Fibroblast of skin of left quadriceps (primary cell): Measurements from ENCODE around the gene TAPT1.
"Not testable (repeated sequence)": the region's sequence is repeated elsewhere in the genome, so short reads cannot be mapped to it uniquely, and the experiment has no call there.

Experiments
- DNase-seq, 2 experiments: peaks; one replicate each; pipeline ENCODE4 v3.0.0-alpha.2; 2013; ENCODE audit warnings: low read depth in 2 of 2

The TAPT1 gene

DNA sequence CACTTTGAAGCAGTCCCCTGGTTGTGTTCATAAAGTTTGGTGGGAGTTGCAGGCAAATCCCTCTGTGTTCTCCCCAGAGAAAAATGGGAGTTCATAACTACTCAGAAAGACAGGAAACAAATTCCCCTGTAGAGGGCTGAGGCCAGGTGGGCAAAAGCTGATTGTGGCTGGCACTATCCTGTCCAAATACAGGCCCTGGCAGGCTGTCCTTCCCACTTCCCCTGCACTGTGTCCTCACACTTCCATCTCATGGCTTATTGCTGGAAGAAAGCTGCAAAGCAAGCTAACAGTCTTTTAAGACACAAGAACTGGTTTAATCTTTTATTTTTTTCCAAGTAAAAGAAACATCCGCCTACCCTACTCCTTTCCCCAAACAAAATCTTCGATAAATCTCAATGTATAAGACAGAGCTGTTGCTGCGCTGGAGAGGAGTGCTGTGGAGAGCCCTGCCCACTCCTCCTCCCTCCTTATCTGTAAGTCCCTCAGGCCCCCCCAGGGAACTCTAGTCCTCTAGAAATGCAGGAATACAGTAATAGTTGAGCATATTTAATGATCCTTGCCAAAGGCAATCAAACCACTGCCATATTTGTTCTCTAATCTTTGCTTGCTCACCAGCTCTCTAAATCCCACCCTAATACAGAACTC lies 14.0 kb downstream of the TAPT1 start:
- DNase-seq: no peak

DNA sequence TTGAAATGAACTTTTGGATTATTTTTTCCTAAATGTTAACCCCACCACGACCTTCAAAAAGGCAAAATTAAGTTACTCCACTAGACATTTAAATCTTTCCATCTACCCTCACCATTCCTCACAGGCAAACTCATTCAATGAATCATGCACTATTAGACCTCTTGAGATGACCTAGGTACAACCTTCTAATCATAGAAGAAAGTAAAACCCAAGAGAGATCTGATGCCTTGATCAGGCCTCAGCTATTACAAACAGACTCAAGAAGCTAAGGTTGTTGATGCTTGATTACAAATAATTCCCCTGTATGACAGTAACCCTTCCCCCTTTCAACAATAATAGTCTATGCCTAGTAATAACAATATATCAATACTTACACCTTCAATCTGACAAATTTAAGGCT lies 18.9 kb downstream of the TAPT1 start:
- DNase-seq: no peak

DNA sequence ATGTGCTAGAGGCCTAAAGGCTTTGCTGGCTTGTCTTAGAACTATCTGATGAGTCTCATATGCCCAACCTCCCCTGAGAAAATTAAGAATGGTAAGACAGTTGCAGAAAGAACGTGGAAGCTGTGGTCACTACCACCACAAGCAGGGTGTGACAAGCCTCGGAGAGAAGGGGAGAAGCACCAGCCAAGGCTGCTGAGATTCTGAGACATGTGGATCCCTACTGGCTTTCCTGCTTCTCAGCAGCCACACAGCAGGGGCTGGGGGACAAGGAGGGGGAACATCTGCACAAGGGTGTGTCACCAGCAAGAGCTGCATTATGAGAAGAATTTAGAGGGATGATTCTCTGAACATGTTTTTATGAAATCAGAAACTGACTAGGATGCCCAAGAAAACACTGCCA lies 19.4 kb downstream of the TAPT1 start:
- DNase-seq: no peak

DNA sequence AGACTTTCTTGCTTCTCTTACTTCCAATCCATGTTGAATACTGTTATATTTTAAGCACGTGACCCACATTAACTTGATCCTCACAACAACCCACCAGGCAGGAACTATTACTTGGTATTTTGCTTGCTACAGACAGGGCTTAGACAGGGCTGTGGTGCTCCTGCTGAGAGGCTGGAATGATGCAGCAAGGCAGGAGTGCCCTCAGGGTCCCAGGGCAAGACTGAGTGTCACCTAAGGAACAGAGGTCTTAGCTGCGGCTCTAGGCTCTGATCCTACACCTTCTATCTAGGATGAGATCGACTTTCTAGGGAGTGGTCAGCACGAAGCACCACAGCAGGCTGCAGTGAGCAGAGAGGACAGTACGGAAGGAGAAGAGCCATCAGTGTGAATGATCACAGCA lies 20.0 kb downstream of the TAPT1 start:
- no peak for DNase-seq

DNA sequence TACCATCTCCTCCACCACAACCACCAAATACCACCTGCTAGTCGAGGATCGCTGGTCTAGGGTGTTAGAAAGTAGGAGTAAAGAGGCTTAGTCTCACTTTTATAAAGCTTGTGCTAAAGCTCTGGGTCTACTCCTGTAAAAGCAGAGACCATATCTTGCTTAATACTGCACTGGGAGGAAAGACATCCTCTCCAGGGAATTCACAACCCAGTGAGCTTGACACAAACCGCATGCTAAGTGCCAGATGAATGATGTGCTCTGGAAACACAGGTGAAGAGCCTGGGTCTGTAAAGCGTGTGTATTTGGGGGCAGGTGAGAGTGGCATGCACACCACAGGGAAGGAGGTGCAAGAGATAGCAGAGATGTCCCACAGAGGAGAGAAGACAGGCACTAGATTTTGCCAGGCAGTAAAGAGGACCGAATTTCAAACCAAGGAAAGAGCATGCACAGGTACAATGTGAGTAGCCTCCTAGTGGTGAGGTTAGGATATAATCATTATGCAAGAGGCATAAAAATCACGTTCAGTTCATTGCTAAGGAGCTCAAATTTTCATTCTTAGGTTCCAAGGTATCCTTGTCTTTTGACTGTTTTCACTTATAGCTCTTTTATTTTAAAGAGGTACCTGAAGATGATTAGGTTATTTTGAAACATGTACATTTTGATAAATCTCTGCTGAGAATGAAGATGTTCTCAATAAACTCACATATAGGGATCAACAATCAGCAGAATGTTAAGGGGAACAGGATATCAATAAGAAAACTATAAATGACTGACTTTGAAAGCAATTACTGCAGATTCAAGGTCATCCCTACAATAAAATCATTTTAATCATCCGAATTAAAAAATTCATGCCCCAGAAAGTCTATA lies 20.7 kb downstream of the TAPT1 start:
- no peak for DNase-seq

DNA sequence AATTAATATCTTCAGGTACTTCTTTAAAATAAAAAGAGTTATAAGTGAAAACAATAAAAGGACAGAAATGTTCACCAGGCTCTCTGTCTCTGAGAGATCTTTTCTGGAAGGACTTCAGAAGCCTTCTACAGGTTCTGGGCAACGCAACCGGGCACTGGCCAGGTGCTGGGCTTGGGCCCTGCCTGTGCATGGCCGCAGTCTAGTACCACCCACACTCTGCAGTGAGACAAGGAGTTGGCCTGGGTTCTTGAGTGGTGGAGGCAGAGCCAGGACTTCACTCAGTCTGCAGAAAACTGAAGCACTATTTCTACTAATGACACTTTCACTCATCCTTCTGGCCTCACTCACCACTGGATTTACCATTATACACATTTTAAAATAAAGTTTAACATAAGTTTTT lies 21.8 kb downstream of the TAPT1 start:
- no peak for DNase-seq

DNA sequence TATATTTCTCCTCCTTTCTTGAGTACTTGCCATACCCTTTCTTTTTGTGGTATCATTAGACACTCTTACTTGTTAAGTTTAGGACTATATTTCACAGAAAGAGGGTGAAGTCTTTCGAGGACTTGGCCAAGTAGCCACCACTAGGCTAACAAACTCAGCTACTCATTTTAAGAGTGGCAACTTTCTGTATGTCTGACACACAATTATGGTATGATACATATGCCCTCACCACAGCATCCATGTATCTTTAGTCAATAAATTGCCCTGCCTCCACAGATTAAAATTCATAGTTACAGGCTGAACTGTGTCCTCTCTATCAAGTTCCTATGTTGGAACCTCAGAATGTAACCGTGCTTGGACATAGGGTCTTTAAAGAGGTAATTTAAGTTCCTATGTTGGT lies 23.2 kb downstream of the TAPT1 start:
- no peak for DNase-seq

DNA sequence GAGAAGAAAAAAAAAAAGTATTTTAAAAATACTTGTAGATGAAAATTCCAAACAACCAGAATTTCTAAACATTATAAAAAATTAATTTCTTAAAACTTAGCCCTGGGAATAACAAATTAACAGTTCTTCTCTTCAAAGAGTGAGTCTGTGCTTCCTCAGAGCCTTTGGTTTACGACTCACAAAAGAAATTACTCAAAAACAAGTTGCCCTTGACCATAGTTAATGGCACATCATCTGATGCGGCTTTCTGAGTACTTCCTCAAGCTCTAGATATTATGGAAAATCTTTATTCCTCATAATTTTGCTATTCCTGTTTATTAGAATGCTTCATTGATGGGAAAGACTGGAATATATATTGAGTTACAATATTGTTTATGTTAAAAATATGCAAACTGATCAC lies 23.7 kb downstream of the TAPT1 start:
- DNase-seq: no peak

DNA sequence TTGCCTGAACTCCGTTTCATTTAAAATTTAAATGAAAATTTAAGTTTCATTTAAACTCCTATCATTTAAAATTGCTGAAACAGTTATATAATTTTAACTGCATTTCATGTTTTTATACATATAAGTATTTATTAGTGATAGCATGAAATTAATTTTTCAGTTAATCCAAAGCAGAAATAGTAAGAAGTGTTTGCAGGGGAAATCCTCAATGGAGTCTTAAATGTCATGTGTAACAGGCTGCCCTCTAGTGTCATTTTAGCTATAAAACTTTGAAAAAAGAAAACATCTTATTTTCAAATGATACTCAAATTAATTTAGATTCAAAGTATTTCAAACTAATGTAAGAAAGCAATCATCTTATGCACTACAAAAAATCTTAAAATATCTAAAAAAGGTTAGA lies 27.2 kb downstream of the TAPT1 start:
- DNase-seq: no peak

DNA sequence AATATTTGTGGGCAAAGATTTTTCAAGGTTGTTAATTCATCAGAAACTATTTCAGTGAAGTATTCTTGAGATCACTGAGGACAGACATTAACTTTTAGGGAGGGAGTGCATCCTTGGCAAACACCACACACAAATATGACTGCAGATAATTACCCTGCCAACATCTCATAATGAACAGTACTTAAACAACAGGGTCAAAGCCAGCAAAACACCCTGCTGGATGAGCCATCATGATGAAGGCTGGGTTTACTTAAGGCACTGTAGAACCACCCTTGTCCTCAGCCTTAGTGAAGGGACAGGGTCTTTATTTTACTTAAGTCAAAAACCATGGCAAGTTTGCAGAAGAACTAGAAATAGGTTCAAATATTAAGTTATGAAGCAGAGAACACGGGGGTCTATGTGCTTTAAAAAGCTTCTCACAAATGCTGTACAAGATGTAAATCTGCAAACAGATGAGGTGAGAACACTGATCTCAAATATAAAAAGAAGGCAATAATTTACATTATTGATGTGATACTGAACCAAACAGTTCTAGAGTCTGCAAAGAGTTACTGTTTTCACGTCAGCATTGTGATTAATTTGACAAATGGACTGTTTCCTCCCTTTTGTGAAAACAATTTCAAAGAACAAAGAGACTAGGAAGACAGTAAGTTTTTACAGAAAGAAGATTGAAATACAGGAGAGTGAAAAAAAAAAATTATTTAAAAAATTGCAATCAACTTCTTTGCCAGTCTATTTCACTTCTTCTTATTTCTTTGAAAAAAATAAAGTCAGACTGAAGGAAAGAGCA lies 28.2 kb downstream of the TAPT1 start:
- DNase-seq: no peak

DNA sequence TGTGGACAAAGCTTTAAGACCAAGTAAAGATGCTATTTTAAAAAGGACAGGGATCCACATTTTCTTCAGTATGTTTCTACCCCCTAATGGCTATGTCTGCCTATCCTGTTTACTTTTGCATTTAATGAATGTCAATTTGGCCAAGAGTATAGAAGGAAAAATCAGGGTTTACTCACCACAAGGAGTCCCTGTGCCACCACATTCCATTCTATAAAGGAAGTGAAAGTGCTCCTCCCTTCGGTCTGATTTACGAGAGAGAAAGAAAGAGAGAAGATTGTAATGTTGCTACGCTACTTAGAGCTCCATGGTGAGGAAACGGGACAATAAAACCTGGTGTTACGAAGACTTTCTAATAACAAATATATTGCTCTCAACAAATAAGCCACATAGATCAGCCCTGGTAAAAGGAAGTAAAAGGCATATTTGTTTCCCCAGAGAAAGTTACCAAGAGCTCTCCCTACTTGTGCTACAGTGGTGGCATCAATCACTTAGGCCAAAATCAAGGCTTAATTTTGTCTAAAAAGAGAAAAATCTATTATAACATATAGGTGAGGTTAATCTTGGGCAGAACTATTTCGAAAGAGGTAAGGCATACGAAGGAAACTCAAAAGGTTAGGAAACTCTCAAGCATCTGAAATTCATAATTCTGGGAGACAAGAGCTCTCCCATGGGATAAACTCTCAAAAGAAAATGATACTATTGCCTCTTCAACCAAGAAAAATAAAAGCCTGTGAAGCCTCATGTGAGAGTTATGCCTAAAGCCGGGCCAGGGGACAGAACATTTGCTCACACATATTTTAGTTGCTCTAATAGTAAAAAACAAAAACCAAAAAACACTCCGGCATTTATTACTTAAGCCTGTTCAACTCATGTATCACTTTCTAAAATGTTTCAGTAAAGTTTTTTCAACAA lies 29.5 kb downstream of the TAPT1 start:
- peak; percentile 34 to 47 for DNase-seq

DNA sequence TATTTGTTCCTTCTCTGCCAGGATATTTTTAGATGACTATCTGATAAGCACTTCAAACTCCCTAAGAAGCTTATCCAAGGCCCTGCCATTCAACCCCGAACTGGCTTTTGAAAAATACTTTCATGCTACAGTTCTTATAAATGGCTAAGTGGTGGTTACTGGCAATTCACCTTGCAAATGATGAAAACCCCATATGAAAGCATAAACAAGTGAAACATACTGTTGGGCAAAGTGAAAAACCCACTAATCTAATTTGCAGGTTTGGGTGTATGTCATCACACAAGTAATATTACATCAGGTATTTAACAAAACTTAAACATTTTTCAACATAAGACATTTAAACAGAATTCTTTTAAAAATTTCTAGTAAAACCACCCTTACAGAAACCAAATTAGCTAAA lies 31.1 kb downstream of the TAPT1 start:
- DNase-seq: no peak

DNA sequence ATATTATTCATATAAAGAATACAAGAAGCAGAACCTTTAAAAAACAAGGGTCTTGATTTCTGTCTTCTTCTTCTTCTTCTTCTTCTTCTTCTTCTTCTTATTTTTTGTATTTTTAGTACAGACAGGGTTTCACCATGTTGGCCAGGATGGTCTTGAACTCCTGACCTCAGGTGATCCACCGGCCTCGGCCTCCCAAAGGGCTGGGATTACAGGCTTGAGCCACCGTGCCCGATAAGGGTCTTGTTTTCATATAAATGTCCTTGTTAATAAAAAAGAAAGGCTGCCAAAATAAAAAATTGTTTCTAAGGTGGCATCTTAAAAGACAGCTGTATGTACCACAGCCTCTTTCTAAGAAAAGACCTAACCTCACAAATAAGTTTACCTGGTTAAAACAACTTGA lies 31.5 kb downstream of the TAPT1 start:
- not testable (repeated sequence) for DNase-seq

DNA sequence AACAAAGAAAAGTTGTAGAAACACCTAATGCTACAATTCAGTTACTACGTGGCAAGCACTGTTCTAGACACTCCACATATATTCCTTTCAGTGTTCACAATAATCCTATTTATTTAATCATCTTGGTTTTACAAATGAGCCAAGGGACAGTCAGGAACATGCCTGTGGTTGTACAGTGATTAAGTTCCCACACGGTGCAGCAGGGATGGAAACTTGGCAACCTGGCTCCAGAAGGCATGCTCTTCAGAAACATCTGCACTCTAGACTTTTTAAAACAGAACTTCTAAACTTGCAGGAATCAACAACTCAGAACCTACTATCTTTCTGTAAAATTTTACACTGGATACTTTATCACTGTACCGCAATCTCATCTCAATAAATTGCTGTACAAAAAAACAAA lies 32.1 kb downstream of the TAPT1 start:
- DNase-seq: no peak

DNA sequence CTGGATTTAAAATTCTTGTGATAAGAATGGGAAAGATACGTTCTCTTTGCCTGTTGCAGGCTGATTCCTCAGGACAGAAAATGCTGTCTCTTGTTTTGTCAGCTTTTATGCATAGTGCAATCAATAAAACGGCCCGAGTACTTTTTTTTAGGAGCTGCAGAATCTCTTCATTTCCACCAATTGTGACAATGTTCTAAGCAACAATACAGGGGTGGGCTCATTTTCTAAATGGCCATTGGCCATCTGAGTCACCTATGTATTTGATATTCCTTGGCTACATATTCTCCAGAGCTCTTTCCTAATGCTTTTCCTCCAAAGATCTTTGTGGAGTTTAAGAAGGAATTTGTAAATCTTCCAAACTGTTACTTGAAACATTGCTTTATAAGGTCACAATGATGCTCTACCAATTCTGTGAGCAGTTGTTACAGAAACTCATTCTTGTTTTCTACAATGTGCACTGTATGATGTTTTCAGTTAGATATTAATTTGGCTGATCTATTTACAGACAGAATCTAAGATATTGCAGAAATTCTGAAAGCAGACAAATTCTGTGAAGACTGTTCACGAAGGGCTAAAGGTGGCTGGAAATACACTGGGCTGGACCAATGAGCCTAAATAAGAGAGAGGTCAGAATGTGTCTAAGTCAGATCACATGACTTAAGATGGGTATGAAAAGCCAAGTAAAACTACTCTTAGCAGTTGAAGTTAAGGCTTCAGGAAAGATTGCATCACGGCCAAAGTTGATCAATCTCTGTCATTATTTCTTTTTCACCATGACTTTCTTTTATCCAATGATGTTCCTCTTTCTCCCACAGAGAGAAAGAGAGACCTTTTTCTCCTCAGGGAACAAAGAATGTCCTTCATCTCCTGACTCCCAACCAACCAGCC lies 33.4 kb downstream of the TAPT1 start:
- DNase-seq: no peak

DNA sequence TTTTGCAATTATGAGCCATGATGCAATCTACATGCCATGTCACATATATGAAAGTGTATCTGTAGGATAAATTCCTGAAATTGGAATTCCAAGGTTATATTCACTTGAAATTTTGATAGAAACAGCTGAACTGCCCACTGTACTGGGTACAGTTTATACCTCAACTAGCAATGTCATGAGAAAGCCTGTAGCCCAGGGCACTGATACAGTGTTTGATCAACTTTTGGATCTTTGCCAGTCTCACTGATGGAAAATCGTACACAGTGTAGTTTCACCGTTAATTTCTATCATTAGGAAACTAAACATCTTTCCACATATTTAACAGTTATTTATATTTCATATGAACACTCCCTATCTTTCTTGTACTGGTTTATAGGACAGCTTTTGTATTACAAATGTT lies 34.2 kb downstream of the TAPT1 start:
- DNase-seq: no peak

DNA sequence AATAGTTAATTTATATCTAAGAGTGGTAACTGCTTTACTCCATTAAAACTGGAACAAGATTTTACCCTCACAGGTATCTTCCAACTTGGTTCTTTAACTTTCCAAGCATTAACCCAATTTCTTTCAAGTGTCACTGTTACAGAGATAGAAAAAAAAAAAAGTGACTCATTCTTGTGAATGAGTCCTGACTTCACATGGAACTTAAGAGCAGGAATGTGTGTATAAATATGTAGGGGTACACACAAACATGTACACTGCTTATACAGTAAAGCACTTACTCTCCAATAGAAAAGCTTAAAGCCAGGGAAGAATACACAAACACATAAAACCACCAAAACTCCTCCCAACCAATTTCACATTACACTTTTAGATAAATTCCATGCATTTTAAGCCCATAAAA lies 38.8 kb downstream of the TAPT1 start:
- DNase-seq: no peak

DNA sequence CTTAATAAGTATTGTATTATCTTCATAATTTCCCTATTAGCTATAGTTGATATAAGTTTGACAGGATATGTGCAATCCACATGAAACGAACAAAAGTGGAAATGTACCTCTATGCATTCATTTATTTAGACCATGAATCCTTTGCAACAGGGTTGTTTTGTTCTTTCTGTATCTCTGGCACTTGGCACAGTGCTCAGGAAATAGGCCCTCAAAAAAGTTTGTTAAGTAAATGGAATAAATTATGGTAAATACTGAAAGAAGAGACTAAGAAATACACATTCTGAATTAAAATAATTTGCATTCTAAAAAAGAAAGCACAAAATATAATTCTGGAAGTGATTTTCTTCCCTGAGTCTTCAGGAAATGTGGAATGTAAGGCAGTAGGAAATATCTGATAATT lies 39.3 kb downstream of the TAPT1 start:
- DNase-seq: no peak

DNA sequence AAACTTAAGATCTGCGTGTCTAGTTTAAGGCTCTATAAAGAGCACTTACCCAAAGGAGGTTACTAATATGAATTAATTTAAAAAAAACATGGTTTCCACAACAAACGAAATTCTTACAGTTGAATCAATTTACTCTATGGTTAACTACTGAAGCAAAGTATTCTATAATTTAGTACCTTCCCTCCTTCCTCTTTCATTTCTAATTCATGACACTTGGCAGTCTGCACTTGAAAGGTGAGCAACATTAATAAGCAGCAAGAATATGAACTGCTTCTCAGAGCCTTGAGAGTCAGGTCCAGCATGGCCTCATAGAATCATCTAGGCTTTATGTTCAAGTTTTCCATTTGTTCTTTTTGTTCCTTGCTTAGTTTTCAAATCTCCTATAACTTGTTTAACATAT lies 42.7 kb downstream of the TAPT1 start:
- DNase-seq: no peak

DNA sequence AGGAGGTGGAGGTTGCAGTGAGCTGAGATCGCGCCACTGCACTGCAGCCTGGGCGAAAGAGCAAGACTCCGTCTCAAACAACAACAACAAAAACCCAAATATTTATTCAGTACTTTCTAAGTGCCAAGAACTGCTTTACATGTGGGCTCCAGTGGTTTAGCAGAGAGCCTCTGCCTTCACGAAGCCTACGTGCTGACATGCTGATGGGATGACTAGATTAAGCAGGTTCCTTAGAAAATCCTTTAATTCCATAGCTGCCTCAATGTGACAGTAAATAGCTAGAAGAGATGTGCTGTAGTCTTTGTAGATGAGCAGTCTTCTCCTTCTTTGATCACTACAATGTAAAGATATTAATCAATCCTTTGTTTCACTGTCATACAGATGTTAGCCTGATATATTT lies 49.6 kb downstream of the TAPT1 start:
- no peak for DNase-seq

DNA sequence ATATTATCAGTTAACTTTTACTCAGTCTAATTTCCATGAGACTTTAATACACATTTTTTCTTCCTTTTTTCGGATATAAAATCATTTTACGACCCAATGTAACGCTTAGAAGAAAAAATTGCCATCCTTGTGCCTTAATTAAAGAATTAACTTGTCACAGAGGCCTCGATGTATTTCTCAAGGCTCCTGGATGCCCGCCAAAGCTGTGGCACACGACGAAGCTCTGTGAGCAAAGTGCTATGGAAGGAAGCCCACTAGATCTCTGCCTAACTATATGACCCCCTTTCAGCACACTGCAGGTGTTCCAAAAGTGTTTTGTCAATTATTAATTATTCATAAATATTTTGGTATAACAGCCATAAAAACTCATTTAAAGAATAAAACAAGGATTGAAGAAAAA lies 54.4 kb downstream of the TAPT1 start:
- DNase-seq: no peak
